Stimulated activated CD4-positive, alpha-beta T cell treated with anti-CD3 and anti-CD28 coated beads, TNF-alpha, amount 100 ng/mL, for 4 hours (primary cell): ENCODE results near the gene EPB41L5.
"Not testable (repeated sequence)": the region's sequence is repeated elsewhere in the genome, so short reads cannot be mapped to it uniquely, and the experiment has no call there.

ENCODE experiments used
- DNase-seq, 3 experiments: peaks; one replicate each; pipeline ENCODE4 v3.0.0-alpha.2; 2020; ENCODE audit warnings: low read depth in 3 of 3

Gene EPB41L5

DNA sequence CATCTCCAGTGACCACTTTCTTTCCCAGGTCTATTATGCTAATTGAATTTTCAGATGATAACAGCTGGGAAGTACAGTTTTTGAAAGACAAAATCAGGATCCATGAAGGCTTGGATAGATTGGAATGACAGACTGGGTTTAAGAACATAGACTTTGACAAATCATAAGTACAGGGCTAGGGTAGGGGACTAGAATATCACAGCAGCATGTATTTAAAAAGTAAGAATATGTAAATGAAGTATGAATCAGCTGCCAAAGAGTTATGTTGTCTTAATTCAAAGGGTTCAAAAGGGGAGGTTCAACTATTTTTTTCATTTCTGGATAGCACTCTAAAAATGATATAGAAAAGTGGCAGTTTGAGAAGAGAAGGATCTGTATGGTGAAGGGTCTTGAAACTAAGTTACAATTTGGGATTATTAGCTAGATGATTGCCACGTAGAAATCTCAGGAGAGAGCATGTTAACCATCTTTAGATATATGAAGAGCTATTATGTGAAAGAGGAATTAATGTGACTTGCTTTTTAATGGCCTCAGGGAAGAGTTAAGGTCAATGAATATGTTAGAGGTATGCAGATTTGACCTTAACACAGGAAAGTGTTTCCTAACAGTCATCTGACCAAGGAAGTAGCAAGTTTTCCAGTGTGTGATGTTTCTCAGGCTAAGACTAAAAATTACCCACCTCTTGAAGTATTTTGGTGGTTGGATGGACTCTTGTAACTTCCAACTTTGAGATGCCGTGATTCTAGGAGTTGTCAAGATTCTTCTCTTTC lies 128.6 kb downstream of the EPB41L5 start:
- DNase-seq: no peak

GRCh38 chr2:120142528-120143219 lies 129.8 kb downstream of the EPB41L5 start:
- no peak for DNase-seq

DNA sequence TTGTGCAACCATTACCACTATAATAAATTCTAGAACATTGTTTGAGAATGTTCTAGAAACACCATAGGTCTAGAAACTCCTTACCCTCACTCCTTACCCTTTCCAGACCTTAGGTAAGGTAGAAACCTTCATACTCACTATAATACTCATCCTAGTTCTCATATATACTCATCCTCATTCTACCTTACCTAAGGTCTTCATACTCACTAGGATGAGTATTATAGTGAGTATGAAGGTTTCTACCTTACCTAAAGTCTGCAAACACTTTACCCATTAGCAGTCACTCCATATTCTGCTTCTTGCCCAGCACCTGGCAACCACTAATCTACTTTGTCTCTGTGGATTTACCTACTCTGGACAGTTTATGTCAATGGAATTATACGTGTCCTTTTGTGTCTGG lies 135.4 kb downstream of the EPB41L5 start:
- no peak for DNase-seq

DNA sequence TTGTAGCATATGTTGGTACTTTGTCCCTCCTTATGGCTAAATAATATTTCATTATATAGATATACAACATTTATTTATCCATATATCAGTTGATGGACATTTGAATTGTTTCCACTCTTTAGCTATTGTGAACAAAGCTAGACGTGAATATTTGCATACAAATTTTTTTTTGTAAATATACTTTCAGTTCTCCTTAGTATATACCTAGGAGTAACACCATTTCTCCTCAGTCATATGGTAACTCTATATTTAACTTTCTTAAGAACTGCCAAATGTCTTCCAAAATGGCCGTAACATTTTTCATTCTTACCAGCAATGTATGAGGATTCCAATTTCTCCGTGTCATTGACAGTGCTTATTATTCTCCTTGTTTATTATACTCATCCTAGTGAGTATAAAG lies 135.8 kb downstream of the EPB41L5 start:
- no peak for DNase-seq

GRCh38 chr2:120149406-120149805 lies 136.5 kb downstream of the EPB41L5 start:
- no peak for DNase-seq

- no peak for DNase-seq
These were observed 137.2 kb downstream of the EPB41L5 start for GRCh38 chr2:120150040-120150482.

- no peak for DNase-seq
These were observed 142.4 kb downstream of the EPB41L5 start for GRCh38 chr2:120155308-120155707.

DNA sequence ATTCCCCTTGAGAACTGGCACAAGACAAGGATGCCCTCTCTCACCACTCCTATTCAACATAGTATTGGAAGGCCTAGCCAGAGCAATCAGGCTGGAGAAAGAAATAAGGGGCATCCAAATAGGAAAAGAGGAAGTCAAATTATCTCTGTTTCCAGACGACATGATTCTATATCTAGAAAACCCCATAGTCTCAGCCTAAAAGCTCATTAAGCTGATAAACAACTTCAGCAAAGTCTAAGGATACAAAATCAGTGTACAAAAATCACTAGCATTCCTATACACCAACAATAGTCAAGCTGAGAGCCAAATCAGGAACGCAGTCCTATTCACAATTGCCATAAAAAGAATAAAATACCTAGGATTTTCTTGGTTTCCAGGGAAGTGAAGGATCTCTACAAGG lies 145.8 kb downstream of the EPB41L5 start:
- DNase-seq: not testable (repeated sequence)

DNA sequence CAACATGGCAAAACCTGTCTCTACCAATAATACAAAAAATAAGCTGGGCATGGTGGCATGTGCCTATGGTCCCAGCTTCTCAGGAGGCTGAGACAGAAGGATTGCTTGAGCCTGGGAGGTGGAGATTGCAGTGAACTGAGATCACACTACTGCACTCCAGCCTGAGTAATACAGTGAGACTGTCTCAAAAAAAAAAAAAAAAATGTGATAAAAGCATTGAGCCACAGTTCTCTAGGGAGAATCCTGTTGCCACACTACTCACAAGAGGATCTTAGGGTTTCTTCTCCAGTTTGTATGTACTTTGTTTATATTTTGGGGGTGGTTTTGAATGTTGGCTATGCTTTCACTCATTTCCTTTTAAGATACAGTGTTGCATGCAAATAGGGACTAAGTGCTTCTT lies 148.3 kb downstream of the EPB41L5 start:
- no peak for DNase-seq

GRCh38 chr2:120162716-120163115 lies 149.8 kb downstream of the EPB41L5 start:
- DNase-seq: no peak

DNA sequence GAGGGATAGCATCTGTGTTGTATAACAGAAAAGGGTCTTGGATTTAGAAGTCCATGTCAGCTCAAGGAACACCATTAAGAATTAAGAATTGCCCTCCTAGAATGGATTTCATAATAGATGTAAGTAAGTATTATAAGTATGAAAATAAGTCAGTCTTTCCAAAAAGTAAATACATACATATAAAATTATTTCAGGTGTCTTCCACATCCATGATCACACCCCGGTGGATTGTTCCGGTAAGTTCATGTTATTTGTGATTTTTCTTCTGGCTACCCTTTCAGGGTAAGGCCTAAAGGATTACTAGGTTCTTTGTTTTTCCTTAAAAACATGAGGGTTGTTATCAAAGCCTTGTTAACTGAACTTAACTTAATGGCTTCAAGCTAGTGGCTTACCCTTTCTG lies 154.4 kb downstream of the EPB41L5 start:
- no peak for DNase-seq

GRCh38 chr2:120169020-120169419 lies 156.1 kb downstream of the EPB41L5 start:
- no peak for DNase-seq

GRCh38 chr2:120174963-120175581 lies 162.2 kb downstream of the EPB41L5 start:
- DNase-seq: no peak

DNA sequence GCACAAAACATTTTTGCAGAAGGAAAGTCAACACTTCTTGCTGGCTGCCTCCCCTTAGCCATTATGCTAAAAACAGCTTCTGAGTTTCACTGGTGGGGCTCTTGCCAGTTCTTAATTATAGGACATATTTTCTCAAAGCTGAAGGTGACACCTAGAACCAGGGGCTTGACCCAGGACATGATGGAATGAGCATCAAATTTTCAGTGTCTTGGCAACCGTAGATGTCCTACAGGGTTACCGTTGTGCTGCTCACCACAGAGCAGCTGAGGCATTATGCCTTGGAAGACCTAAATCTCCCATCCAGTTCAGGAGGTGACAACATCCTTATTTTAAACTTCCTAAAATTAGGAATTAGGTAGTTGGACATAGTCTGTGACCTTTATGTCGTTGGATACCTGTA lies 163.6 kb downstream of the EPB41L5 start:
- DNase-seq: no peak

GRCh38 chr2:120177001-120177621 lies 164.2 kb downstream of the EPB41L5 start:
- peak; percentile 57 to 68 (median 62) for DNase-seq

GRCh38 chr2:120177973-120178372 lies 165.1 kb downstream of the EPB41L5 start:
- no peak for DNase-seq

DNA sequence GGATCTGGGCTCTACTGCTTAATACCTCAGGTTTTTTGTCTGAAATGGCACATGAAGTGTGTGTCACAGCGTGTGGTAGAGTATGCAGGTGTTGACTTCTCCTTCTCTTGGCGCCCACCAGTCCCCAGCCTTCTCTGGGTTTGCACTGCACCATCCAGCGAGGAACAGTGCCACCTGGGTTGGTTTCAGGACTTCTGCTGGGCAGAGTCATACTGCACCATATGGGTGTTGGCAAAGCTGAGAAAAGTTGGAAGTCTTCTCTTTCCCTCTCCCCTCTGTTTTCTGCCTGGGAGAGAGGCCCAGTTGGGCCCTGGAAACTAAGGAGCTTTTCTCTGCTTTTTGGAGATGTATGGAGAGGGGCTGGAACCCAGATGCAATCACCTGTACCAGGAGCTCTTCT lies 166.5 kb downstream of the EPB41L5 start:
- no peak for DNase-seq

GRCh38 chr2:120180066-120180465 lies 167.2 kb downstream of the EPB41L5 start:
- DNase-seq: no peak

DNA sequence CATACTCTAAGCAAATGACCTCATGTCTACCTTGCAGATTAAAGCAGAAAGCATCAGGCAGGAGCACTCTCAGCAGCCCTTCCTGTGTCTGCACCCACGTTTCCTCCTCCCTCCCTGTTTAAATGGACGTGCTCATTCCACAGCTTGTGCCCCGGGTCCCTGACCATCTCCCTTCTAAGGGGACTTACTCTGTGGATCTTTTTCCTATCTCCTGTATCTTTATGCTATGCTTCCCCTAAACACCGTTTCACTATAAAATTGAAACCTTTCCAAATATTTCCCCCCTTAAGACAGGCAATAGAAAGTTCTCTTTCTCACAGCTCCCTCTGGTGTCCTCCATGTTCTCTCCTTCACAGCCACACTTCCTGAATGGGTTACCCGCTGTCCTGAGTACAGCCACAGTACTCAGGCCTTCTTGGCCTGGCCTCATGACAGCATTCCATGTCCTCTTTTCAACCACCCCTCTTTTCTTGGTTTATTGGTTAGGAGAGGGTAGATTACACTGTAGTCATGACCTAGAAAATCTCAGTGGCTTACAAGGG lies 169.2 kb downstream of the EPB41L5 start:
- no peak for DNase-seq

DNA sequence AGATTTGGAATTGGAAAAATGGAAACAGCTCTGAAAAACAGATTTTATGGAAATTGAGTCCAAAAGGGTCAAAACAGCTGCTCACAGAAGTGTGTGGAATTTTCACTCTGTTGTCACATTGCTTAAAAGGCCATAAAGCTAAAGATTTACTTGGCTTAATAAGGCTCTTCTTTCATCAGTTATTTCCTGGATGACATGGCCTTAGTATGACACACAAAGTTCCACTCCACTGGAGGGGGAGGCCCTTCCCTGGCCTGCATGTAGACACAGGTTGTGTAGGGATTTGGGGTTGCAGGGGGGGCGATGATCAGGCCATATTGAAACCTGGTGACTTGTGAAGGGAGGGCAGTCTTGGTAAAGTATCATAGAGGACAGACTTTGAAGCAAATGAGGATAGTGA lies 176.3 kb downstream of the EPB41L5 start:
- DNase-seq: no peak

DNA sequence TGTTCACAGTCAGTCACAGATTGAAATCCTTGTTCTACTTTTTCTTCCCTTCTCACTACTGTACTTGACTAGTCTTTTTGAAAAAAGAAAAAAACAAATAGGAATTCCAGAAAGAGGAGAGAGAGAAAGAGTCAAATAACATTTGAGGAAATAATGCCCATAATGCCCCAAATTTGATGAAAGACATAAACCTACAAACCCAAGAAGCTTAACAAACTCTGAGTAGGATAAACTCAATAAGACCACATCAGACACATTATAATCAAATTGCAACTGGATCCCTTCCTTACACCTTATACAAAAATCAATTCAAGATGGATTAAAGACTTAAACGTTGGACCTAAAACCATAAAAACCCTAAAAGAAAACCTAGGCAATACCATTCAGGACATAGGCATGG lies 179.4 kb downstream of the EPB41L5 start:
- no peak for DNase-seq

DNA sequence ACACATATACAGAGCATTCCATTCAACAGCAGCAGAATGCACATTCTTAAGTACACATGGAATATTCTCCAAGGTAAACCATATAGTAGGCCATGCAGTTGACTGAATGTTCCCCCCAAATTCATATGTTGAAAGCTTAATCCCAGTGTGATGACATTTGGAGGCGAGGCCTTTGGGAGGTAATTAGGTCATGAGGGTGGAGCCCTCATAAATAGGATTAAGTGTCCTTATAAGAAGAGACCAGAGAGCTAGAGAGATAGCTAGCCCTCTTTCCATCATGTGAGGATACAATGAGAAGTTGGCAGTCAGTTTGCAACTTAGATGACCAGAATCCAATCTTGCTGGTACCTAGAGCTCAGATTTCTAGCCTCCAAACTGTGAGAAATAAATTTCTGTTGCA lies 182.7 kb downstream of the EPB41L5 start:
- DNase-seq: no peak
